Measurements from ENCODE around the gene SLC18A2.

The SLC18A2 gene

DNA sequence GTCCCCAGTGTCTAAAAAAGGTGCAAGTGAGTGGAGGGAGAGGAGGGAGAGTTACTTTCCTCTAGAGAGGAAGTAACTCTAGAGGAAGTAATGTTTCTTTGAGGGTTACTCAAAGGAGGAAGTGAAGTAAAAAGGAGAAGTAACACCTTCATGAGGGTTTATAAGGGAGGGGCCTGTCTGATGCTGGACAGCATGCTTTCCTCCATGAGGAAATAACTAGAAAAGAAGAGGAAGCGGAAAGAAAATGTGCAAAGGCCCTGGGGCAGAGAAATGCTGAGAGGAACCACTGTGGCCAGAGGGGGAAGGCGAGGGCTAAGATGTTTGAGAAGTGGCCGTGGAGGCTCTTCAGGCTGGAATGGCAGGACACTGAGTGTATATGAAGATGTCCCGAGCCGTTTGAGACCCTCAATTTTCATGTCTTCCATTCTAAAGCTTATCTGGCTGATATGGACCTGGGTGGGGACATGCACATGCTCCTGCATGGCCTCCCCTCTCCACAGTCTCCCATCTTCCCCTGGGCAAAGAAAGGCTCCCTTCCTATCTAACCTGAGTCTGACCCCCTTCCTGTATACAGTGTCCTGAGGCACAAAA, 3.4 kb upstream of the SLC18A2 start:
- no peak for DNase-seq
- Histone ChIP-seq H3K27ac (ENCODE audit: low read length) (no peak overlapping the region), H2AFZ (ENCODE audit: low read length) (no peak overlapping the region), H3K4me3 (ENCODE audit: low read length) (no peak overlapping the region), H3K79me2 (ENCODE audit: low read length) (no peaks in the 10 kb centered on the region), H3K9ac (ENCODE audit: low read length) (no peak overlapping the region), H3K4me1 (ENCODE audit: low read length) (no peaks in the 10 kb centered on the region), H3K9me2 (replicated peaks; ENCODE audit: insufficient read depth, low read length) (no peaks in the 10 kb centered on the region), H3K27me3 (replicated peaks; ENCODE audit: insufficient read depth, low read length) (no peaks in the 10 kb centered on the region), H3F3A (ENCODE audit: insufficient read depth, low read length) (no peaks in the 10 kb centered on the region), H3K36me3 (replicated peaks; ENCODE audit: insufficient read depth, low read length) (no peaks in the 10 kb centered on the region), H4K20me1 (ENCODE audit: insufficient read depth, low read length) (no peaks in the 10 kb centered on the region), H3K4me2 (ENCODE audit: low read depth, low read length) (no peak overlapping the region), H3K9me3 (replicated peaks; ENCODE audit: insufficient read depth, low read length) (no peaks in the 10 kb centered on the region)
- TF ChIP-seq, protein P1, sequence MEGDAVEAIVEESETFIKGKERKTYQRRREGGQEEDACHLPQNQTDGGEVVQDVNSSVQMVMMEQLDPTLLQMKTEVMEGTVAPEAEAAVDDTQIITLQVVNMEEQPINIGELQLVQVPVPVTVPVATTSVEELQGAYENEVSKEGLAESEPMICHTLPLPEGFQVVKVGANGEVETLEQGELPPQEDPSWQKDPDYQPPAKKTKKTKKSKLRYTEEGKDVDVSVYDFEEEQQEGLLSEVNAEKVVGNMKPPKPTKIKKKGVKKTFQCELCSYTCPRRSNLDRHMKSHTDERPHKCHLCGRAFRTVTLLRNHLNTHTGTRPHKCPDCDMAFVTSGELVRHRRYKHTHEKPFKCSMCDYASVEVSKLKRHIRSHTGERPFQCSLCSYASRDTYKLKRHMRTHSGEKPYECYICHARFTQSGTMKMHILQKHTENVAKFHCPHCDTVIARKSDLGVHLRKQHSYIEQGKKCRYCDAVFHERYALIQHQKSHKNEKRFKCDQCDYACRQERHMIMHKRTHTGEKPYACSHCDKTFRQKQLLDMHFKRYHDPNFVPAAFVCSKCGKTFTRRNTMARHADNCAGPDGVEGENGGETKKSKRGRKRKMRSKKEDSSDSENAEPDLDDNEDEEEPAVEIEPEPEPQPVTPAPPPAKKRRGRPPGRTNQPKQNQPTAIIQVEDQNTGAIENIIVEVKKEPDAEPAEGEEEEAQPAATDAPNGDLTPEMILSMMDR (IDR thresholded peaks at IDR 0.05; ENCODE audit: low read length) = no peak
- TF ChIP-seq EZH2 (optimal IDR thresholded peaks at IDR 0.05; ENCODE audit: low read depth, low read length) (no peak), EZH2phosphoT487 (IDR thresholded peaks at IDR 0.05; ENCODE audit: low read length) (no peak)

DNA sequence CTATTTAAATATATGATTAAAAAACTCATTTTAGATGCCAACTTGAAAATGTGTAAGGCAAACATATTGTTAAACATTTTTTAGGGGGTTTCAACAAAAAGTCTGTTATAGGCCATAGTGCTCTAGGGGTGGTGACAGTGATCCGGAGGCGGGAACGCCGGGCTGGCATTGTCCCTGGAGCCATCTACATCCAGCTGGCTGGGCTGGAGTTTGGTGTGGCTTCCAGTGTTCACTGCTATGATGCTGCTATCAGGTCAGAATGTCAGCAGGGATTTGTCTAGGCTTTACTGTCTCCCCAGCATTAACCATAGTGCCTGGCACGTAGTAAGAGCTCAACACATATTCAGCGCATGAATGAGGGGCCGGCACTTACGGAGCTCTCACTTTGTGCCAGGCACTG, 1.9 kb upstream of the SLC18A2 start:
- no peak for DNase-seq
- Histone ChIP-seq H3K9ac (ENCODE audit: low read length) (no peak overlapping the region), H3K4me2 (ENCODE audit: low read depth, low read length) (no peak overlapping the region), H2AFZ (ENCODE audit: low read length) (no peak overlapping the region), H3K27ac (ENCODE audit: low read length) (no peak overlapping the region), H4K20me1 (ENCODE audit: insufficient read depth, low read length) (no peaks in the 10 kb centered on the region), H3K4me3 (ENCODE audit: low read length) (no peak overlapping the region), H3K79me2 (ENCODE audit: low read length) (no peaks in the 10 kb centered on the region), H3K36me3 (replicated peaks; ENCODE audit: insufficient read depth, low read length) (no peaks in the 10 kb centered on the region), H3K27me3 (replicated peaks; ENCODE audit: insufficient read depth, low read length) (no peaks in the 10 kb centered on the region), H3F3A (ENCODE audit: insufficient read depth, low read length) (no peaks in the 10 kb centered on the region), H3K9me3 (replicated peaks; ENCODE audit: insufficient read depth, low read length) (no peaks in the 10 kb centered on the region), H3K4me1 (ENCODE audit: low read length) (no peaks in the 10 kb centered on the region), H3K9me2 (replicated peaks; ENCODE audit: insufficient read depth, low read length) (no peaks in the 10 kb centered on the region)
- no peak for TF ChIP-seq EZH2phosphoT487 (IDR thresholded peaks at IDR 0.05; ENCODE audit: low read length)
- TF ChIP-seq, protein P1 (IDR thresholded peaks at IDR 0.05; ENCODE audit: low read length) = no peak
- no peak for TF ChIP-seq EZH2 (optimal IDR thresholded peaks at IDR 0.05; ENCODE audit: low read depth, low read length)

DNA sequence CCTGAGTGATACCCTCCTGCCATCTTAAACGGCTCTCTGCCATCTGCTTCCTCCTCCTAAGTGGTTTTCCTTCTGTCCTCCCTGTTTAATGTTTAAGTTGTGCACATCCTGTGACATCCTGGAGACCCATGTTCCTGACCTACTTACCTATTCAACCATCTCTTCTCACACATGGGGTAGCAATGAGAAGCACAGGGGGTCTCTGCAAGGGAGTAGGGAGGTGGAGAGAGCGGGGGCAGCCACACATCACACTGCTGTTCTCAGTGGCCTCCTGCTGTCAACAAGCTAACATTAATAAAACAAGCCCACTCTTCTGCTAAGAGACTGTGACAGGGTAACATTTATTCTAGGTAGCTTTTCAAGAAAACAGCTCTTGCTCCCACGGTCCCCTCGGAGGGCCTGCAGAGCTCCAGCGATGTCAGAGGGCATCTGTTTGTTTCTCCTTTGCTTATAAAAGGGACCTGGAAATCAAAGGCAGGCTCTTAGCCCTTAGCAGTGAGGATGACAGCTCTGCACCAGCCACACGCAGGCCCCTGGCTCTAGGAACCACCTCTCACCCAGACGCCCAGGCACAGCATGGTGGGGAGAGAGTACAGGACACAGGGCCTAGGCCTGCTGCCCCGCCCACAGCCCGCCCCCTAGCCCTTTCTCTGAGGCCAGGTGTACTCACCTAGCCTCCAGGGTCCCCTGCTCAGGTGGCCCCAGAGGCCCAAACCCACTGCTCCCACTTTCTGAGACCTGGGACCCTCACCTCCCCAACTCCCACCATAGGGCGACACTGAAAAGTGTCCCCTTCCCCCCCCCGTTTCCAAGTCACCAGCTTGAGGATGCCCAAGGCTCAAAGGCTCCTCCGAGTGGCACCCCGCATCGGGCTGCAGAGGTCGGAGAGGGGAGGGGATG, 943 bp upstream of the SLC18A2 start:
- Histone ChIP-seq H3K4me3 (ENCODE audit: low read length) (no peak overlapping the region), H3K9me2 (replicated peaks; ENCODE audit: insufficient read depth, low read length) (no peaks in the 10 kb centered on the region), H3K9ac (ENCODE audit: low read length) (no peak overlapping the region), H3F3A (ENCODE audit: insufficient read depth, low read length) (no peaks in the 10 kb centered on the region), H4K20me1 (ENCODE audit: insufficient read depth, low read length) (no peaks in the 10 kb centered on the region), H2AFZ (ENCODE audit: low read length) (no peak overlapping the region), H3K79me2 (ENCODE audit: low read length) (no peaks in the 10 kb centered on the region), H3K9me3 (replicated peaks; ENCODE audit: insufficient read depth, low read length) (no peaks in the 10 kb centered on the region), H3K4me1 (ENCODE audit: low read length) (no peaks in the 10 kb centered on the region), H3K27me3 (replicated peaks; ENCODE audit: insufficient read depth, low read length) (no peaks in the 10 kb centered on the region), H3K36me3 (replicated peaks; ENCODE audit: insufficient read depth, low read length) (no peaks in the 10 kb centered on the region), H3K4me2 (ENCODE audit: low read depth, low read length) (no peak overlapping the region), H3K27ac (ENCODE audit: low read length) (no peak overlapping the region)
- TF ChIP-seq EZH2 (optimal IDR thresholded peaks at IDR 0.05; ENCODE audit: low read depth, low read length) (no peak), EZH2phosphoT487 (IDR thresholded peaks at IDR 0.05; ENCODE audit: low read length) (no peak)
- TF ChIP-seq, protein P1 (IDR thresholded peaks at IDR 0.05; ENCODE audit: low read length) = no peak
- DNase-seq = no peak

All from MM.1S (cell line).